IPS-NIHi7 (cell line): Measurements from ENCODE around the gene GALNTL6.

Source experiments
- DNase-seq: peaks from one replicate; pipeline ENCODE4 v3.0.0; 2012; ENCODE audit warnings: mixed read lengths; ENCODE audit errors: extremely low spot score

The GALNTL6 gene

DNA sequence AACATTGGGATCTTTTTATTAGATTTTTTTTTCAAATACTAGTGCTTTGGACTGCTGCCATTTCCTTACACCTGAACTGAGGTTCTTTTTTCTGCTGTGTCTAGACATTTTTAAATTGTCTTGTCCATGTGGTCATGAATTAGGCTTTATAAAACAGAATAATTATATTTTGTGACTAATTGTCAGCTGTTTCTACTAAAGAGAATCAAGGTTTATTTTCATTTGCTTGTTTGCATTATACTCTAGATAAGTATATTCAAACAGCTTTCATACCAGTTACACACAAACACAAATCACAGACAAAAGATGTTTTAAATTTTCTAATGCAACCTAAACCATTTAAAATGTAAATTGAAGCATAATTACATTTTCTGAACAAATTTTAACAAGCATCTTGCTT, 194.7 kb downstream of the GALNTL6 start:
- DNase-seq, result no peak

DNA sequence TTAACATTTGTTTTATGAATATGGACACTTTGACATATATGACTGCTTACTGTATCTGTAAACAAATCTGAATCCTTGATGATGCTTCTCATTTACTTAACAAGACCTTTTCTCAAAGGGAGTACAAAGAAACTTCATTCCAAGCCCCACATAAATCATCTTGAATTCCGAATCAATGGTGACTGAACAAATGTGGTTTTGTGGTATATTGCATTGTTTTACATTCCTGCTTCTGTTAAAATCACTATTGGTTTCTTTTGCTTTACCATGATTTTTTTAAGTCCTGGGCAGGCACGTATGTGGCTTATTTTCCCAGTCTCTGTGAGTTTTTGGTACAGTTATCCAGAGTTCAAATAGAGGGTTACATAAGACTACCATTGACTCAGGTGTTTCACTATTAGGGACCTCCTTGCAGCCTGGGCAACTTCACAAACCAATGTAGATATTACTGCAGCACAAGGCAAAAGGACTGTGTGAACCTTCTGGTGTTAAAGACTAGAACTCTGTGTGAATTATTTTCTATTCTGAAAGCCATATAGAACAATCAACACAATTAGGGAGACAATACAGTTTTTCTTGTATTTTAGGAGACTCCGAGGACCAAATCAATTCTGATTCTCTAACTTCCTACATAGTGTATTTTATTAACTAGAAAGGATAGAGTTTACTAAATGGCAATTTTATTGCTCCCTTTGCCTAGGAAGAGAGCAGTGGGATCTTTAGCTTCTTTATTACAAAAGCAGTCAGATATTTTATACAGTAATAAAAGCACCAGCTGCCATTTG, 196.4 kb downstream of the GALNTL6 start:
- no peak for DNase-seq

DNA sequence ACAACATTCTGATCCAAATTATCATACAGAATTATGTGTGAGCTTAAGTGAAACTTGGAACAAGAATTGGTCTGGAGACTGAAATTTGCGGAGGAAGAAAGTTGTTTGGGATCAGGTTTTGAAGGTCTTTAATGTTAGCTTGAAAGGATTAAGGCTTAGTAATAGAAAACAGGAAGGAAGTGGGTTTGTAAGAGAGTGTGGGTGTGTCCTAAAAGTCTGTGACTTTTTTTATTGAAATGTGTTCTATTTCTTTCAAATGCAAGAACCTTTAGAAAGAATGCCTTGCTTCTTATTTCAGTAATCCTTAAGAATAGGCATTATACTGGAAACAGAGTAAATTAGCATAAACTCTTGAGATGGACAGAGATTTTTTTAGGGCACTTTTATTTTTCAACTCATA, 198.0 kb downstream of the GALNTL6 start:
- no peak for DNase-seq

DNA sequence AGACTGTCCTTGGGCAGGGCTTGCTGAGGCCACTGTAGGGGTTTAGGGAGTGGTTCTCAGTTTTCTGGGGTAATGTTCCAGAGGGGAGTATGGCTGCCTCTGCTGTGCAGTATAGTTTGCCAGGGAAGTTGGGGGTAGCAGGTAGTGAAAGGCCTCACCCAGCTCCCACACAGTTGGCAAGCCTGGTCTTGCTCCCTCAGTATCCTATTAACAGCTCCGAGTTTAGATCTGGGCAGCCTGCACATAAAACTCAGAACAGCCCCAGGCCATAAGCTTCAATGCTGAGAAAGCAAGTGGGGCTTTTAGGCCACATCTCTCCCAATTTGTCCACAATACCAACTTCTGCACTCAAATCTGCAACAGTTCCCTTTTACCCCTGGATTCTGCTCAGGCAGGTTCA, 205.2 kb downstream of the GALNTL6 start:
- no peak for DNase-seq

DNA sequence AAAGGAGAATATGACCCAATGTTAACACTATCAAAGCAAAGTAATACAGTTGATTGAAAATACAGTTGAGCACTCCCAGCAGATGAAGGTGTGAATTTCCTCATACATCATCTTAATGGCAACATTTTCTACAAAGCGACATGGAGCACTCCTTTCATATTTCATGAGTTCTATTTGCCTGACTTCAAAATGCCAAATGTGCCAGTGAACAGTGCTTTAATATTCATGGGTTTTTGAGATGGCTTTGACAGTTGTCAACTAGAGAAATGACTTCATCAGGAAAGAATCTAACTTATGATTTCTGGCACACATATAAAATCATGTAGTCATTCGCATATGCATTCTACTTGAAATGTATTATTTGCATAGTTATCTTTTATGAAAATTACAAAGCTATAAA, 222.4 kb downstream of the GALNTL6 start:
- DNase-seq, result no peak

DNA sequence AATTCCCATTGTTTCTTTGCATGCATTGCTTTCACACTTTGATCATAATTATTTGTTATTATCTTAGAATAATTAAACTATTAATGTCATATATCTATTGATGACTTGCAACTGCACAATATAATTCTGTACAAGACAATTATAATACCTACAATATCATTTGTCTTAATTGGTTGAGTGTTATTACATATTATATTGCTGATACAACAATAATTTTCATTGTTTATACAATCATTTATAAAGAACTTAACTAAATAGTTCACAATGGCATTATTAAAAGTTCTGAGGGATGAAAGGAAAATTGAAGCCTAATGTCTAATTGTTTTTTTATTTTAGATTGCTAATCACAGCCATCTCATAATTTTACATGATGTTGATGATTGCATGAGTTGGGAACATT, 227.6 kb downstream of the GALNTL6 start:
- no peak for DNase-seq

DNA sequence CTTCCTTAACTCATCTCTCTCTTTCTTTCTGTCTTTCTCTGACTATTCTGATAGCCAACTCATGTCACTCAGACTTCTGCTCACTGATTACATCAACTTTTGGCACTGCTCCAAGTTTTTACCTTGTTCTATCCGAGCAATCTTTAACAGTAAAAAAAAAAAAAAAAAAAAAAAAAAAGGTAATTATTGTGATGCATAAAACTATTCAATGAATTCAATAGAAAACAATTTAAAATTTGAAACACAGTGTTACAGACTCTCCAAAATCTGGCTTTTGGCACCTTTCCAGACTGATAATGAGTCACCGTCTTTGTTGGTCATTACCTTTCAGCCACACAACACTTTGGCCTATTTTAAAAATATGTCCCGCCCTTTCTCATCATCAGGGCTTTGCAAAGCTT, 229.5 kb downstream of the GALNTL6 start:
- no peak for DNase-seq

DNA sequence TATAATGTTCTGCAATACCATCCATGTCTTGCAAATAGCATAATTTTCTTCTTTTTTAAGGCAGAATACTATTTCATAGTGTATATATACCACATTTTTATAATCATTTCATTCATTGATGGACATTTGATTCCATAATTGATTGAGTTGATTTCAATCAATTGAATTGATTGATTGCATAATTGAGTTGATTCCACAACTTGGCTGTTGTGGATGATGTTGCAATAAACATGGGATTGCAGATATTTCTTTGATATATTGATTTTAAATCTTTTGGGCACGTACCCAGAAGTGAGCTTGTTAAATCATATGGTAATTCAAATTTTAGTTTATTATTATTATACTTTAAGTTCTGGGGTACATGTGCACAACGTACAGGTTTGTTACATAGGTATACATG, 232.8 kb downstream of the GALNTL6 start:
- no peak for DNase-seq

DNA sequence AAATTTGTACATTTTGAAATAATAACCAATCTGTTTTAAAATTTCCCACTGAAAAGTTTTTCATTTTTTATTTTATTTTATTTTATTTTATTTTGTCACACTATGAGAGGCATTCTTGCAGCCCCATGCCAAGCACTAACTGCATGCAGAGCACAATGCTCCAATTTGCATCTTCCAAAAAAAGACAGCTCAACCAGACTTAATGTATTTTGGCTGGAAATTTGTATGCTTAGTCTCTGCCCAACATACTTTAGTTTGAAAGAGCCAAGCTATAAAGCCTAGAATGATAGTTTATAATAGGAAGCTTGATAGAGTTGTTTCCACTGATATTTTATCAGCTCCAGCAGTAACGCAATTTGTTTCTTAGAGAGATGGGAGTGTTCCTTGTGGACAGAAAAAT, 235.5 kb downstream of the GALNTL6 start:
- no peak for DNase-seq

DNA sequence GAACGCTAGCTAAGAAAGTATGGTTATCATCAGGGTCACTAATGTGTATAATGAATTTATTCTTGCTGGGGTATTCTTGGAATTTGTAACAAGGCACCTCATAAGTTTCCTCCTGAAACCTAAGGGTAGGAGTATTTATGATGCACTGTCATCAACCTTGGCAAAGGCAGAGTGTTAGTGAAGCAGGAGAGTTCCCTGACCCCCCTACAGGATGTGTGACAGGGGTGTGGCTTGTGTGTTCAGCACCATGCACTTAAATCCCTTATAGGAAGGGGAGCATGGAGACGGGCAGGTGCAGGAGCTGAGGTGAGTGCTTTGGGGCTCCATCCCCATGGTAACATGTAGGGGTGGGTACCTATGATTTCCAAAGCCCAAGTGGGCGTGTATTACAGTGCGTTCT, 237.7 kb downstream of the GALNTL6 start:
- no peak for DNase-seq

DNA sequence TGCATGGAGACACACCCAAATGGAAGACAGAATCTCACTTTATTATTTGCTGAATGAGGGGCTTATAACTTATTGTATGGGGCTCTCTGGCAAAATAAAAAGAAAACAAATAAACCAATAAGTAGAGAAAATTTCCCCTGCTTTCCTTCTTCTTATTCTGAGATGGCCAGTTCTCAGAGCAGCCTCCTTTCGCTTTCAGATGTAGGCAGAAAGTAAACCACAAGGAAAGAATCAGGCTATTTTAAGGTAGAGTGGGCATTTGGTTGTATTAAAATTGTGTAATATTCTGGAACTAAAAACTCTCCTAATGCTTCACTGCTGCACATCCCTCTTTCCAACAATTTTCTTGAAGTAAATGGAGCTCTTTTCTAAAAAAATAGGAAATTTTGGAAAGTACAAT, 241.8 kb downstream of the GALNTL6 start:
- DNase-seq, result no peak

DNA sequence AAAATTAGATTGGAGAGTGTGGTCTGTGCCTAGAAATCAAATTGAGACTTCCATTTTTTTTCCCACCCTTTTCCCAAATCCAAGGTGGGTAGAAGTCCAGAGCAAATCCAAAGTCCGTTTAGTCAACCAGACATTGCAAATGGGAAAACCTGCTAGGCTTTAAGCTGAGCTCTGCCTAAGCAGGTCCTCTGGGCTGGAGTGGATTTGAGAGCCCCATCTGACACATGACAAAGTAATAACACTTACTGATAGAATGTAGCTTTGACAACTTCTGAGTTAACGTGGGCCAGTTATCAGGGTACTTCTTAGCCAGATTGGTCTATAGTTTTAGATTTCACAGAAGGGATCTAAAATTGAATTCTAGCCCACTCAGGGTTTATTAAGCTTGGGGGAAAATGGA, 242.3 kb downstream of the GALNTL6 start:
- DNase-seq, result no peak

DNA sequence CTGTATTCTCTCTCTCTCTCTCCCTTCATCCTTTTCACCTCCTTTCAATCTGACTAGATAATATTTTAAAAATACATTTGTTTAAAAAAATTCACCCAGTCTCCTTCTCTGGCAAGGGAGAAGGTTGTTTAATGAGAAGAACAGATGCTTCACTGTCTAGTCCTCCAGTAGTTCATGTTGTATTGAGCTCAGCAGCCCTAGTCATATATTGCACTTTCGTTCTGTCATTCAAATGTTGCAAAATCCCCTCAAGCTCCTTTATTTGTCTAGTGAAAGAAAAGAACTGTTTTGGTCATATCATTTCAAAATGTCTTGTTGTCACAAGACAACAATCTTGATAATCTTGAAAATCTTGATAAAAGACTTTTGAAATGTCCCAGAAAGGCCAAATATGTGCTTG, 248.0 kb downstream of the GALNTL6 start:
- DNase-seq, result no peak

DNA sequence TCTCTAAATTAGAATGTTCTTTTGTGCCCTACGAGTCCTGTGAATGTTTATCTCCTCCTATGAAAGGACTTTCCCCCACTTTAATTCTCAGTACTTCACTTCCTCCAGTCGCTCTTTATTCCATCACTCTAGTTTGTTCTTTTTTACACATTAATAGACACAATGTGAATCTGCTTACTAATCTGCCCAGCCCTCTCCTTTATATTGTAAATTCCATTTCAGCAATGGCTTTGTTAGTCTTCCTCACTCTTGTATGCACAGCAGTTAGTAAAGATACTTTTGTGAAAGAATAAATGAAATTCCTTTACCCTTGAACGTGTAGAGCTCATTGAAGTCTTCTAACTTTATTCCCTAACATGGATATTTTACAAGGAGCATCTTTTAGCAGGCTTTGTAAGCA, 255.3 kb downstream of the GALNTL6 start:
- no peak for DNase-seq

DNA sequence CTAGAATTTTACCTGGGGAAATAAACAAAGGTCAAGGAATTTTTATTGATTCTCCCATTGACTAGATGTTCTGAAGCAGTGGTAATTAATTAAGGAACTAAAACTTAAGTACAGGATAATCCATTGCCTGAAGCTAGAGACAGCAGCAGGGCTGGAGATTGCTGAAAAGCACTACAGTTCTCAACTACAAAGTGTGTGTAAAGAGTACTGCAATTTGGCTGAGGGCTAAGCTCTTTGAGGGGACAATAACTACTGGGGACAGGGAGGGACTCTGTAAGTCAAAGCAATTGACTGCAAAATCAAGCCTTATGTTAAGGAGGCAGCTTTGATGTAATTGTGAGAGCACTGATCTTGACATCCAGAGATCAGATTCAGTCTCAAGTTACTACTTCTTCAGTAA, 260.4 kb downstream of the GALNTL6 start:
- no peak for DNase-seq

DNA sequence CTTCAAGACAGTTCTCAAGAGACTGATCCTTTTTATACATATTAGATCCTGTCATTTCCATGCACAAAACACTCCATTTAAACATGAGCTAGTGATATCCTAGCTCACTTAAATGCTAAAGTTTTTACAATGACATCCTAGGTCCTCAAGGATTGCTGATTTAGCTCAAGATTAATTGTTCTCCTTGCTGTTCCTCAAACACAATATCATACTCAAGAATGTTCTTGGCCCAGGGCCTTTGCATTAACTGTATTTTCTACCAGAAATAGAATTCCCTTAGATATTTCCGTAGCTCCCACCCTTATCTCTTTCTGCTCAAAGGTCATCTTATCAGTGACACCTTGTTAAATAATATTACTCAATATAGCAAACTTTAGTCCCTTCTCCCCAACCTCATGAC, 270.1 kb downstream of the GALNTL6 start:
- DNase-seq, result no peak

DNA sequence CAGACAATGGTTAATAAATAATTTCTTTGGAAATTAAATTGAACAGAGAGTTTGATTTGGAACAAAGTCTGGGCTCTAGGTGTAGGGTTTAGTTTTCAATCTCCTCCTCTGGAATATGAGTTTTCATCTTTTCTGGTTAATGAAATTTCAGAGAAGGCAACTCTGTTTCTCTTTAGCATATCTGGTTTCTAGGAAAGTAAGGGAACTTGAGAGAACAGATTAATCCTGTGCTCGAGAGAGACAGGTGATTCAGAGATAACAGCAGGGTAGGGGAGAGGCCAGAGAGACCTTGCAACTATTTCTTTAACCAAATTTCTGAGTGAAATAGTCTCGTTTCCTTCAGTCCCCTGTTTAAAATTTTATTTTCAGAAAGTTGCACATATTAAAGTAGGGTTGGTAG, 275.4 kb downstream of the GALNTL6 start:
- DNase-seq, result no peak

DNA sequence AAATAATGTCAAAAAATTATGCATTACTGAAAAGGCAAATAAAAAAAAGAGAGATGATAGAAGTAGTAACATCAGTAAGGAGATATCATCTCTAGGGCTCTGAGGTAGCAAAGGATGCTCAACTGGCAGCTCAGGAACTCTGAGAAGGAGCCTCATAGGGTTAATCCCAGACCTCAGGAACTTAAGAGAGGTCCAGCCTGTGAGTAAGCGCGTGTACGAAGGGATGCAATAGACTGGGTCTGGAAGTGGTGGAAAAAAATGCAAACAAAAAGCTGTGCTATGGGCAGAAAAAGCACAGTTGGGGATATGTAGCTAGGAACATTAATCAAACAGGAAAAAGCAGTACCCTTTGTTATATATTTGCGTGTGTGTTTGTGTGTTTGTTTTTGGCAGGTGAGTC, 282.0 kb downstream of the GALNTL6 start:
- no peak for DNase-seq

DNA sequence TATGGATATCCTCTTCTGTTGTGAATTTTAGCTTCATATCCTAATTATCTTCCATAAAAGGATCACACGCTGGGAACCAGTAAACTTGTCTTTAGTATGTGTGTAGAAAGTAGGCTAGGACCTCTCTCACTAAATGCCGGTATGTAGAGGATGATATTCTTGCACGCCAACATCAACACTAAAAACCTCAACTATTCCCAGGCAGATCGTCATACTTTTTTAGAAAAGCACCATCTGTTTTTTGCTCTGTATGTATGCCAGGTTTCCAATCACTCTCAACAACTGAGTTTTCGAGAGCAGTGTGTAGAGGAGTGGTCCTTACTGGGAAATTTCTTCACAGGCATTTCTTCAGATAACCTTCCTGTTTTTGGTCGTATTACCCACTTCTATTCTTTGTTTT, 283.6 kb downstream of the GALNTL6 start:
- no peak for DNase-seq

DNA sequence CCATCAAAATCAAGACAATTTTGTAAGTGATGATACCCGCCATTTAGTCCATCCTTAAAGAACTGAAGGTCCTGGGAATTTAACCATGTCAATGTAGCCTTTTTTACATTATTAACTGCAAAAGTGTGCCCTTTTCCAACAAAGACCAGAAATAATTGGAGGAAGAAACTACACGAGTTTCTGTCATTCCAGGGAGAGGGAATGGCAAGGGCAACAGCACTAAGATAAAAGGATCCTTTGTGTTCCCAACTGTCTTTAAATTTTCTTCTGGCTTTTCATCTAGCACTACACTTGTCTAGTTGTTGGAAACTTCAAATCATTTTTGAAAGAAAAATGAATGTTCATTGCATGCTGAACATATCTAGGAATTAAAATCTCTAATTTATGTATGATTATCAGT, 286.2 kb downstream of the GALNTL6 start:
- no peak for DNase-seq

DNA sequence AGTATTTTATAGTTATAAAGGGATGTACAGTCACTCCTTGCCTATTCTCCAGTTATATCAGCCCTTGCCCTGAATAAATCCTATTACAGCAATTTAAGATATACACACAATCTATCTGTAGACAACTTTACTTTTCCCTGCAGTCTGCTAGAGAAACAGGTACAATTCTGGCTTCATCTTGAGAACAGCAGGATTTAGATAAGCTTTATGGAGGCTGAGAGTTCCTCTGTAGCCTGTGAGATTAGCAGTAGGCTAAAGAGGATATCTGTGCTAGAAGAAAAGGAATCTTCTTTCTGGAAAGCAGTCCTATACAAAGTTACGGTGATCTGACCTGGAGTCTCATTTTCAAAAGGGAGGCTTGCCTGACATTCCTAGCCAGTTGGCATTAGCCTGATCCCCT, 290.3 kb downstream of the GALNTL6 start:
- DNase-seq, result no peak

DNA sequence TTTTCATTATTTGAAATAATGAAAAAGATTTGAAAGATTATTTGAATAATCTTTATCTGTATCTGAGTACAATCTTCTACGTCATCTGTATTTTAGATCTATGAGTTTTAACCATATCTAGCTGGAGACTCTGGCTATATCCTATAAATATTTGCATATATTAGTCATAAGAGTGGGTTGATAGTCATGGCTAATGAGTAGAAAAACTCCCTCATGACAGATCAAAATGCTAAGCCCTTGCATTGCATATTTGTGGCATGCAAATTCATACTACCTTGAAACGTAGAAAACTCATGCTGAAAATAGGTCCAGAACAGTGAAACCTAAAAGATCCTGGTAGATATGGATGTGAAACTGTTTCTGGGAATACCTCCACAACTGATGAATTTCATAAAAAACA, 291.3 kb downstream of the GALNTL6 start:
- DNase-seq, result no peak

DNA sequence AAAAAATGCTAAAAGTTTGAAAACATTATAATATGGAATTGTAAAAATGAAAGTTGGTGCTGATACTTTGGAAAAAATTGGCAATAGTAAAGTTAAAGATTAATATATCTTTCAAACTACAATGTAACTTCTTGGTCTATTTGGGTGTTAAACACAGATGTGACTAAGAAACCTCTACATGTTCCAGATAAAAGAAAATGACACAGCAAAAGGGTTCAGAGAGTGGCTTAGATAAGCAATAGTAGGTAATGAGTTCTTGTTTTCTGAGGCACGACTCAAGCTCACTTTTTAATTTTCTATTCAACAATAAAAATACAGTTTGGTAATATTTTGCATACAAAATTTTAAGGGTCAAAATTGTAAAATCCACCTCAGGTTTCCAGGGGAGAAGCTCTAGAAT, 292.7 kb downstream of the GALNTL6 start:
- no peak for DNase-seq

DNA sequence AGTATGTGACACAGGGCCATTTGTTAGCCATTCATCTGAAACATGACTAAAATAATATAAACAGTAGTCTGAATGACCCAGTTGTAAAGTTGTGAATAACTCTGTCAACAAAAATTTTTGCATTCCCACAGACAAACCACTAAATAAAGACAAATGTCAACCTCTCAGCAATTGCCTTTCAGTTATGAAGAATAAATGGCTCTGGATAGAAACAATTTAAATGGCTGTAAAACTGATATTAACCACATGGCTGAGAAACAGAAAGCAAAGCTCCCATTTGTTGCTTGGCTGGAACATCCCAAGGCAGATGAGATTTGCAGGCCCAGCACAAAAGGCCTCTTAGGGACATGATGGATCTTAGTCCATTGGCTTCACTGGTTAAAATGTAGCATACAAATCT, 296.3 kb downstream of the GALNTL6 start:
- no peak for DNase-seq
